Left hindlimb (tissue), 1 donor: ENCODE measurements around the gene CAPN5.

Source experiments
- DNase-seq: peaks from one replicate; pipeline ENCODE4 v3.0.0-alpha.2; 2018

Gene CAPN5

GRCh38 chr11:77154381-77155081 is 87.8 kb downstream of the CAPN5 start:
- DNase-seq = peak; percentile 79

GRCh38 chr11:77155082-77155475 is 88.3 kb downstream of the CAPN5 start:
- no peak for DNase-seq

GRCh38 chr11:77155556-77156130 is 88.9 kb downstream of the CAPN5 start:
- DNase-seq = no peak

GRCh38 chr11:77156396-77157195 is 89.8 kb downstream of the CAPN5 start:
- no peak for DNase-seq

- DNase-seq = no peak
Measured at GRCh38 chr11:77158041-77158695, 91.4 kb downstream of the CAPN5 start.

- DNase-seq = no peak
Measured at GRCh38 chr11:77159219-77159936, 92.6 kb downstream of the CAPN5 start.

- no peak for DNase-seq
Measured at GRCh38 chr11:77159937-77160495, 93.2 kb downstream of the CAPN5 start.

GRCh38 chr11:77163271-77163670 is 96.5 kb downstream of the CAPN5 start:
- DNase-seq = no peak

GRCh38 chr11:77165066-77165465 is 98.3 kb downstream of the CAPN5 start:
- DNase-seq = no peak

GRCh38 chr11:77166021-77166420 is 99.2 kb downstream of the CAPN5 start:
- no peak for DNase-seq

- no peak for DNase-seq
Measured at GRCh38 chr11:77167111-77167626, 100.4 kb downstream of the CAPN5 start.

GRCh38 chr11:77167791-77168190 is 101.0 kb downstream of the CAPN5 start:
- DNase-seq = no peak

- DNase-seq = no peak
Measured at GRCh38 chr11:77170107-77170506, 103.3 kb downstream of the CAPN5 start.

GRCh38 chr11:77171254-77171653 is 104.5 kb downstream of the CAPN5 start:
- DNase-seq = no peak

- DNase-seq = no peak
Measured at GRCh38 chr11:77171885-77172665, 105.3 kb downstream of the CAPN5 start.

- no peak for DNase-seq
Measured at GRCh38 chr11:77172666-77172982, 105.9 kb downstream of the CAPN5 start.

- DNase-seq = no peak
Measured at GRCh38 chr11:77173494-77173893, 106.7 kb downstream of the CAPN5 start.

GRCh38 chr11:77174559-77174958 is 107.8 kb downstream of the CAPN5 start:
- DNase-seq = no peak

- no peak for DNase-seq
Measured at GRCh38 chr11:77175021-77175842, 108.5 kb downstream of the CAPN5 start.
